Transverse colon (tissue), 4 donors: ENCODE results near the gene FZD4.

Source experiments
- CTCF ChIP-seq, 5 experiments: fragments of 200-600 bp in 3 of 5; fragments of 450-650 bp in 2 of 5; sonication (generic) in 3 of 5; IDR thresholded peaks; 1 replicate in 2 of 5; 2 replicates in 3 of 5; pipeline ENCODE4 v1.5.1; 2016 to 2017; ENCODE audit warnings: antibody characterized with exemption in 5 of 5, inconsistent platforms in 3 of 5, mild to moderate bottlenecking in 2 of 5, moderate library complexity in 1 of 5
- POLR2AphosphoS5 ChIP-seq, 3 donors: sonication (generic); formaldehyde crosslinking; IDR thresholded peaks; one replicate each; pipeline ENCODE4 v1.6.1; 2016; ENCODE audit warnings: antibody characterized with exemption in 3 of 3

GRCh38 chr11:86948733-86949132, 6.5 kb downstream of the FZD4 start:
- TF ChIP-seq POLR2AphosphoS5 (IDR thresholded peaks at IDR 0.05) (no peak), CTCF (IDR thresholded peaks at IDR 0.05) (no peak)
